H1 (cell line): ENCODE measurements around the gene C11orf98. TPM values are rescaled to one million over a fixed set of nuclear protein-coding genes. Genes with fewer than 3 reads are reported as not detected.
A peak's percentile ranks its signal among the peaks of the same experiment; 100 is the strongest.

Experiments
- ATF2 ChIP-seq: IDR thresholded peaks from 2 replicates; pipeline ENCODE4 v1.6.1; 2012; ENCODE audit warnings: low read length, inconsistent platforms
- CBX8 ChIP-seq: fragments of 300-800, 300-1000 bp; sonication (generic); IDR thresholded peaks from 2 replicates; pipeline ENCODE4 v1.7.1; 2016; ENCODE audit warnings: low read depth, low read length, borderline replicate concordance
- CHD1 ChIP-seq: IDR thresholded peaks from 2 replicates; pipeline ENCODE4 v1.6.1; 2012; ENCODE audit warnings: low read depth, low read length, improper control_type of control experiment
- CREB1 ChIP-seq: IDR thresholded peaks from 2 replicates; pipeline ENCODE4 v1.6.1; 2012; ENCODE audit warnings: inconsistent platforms
- EGR1 ChIP-seq: IDR thresholded peaks from 2 replicates; pipeline ENCODE4 v1.6.1; 2011; ENCODE audit warnings: low read depth, low read length, borderline replicate concordance
- EP300 ChIP-seq, 2 experiments: IDR thresholded peaks; 1 replicate in 1 of 2; 2 replicates in 1 of 2; pipeline ENCODE4 v1.6.1; 2011 to 2012; ENCODE audit warnings: low read depth in 2 of 2, low read length in 2 of 2, mild to moderate bottlenecking in 2 of 2, borderline replicate concordance in 1 of 2, inconsistent platforms in 1 of 2, moderate library complexity in 1 of 2
- KDM5A ChIP-seq: fragments of 200-600 bp; IDR thresholded peaks from 2 replicates; pipeline ENCODE4 v1.7.1; 2012; ENCODE audit warnings: mild to moderate bottlenecking, low read length, inconsistent platforms, mixed read lengths
- MAX ChIP-seq: IDR thresholded peaks from 2 replicates; pipeline ENCODE4 v1.6.1; 2012; ENCODE audit warnings: inconsistent platforms
- POLR2AphosphoS5 ChIP-seq: IDR thresholded peaks from 2 replicates; pipeline ENCODE4 v1.6.1; 2011; ENCODE audit warnings: low read depth, low read length
- RBBP5 ChIP-seq: IDR thresholded peaks from 2 replicates; pipeline ENCODE4 v1.7.1; 2012; ENCODE audit warnings: low read depth, mild to moderate bottlenecking, inconsistent platforms, low read length, moderate library complexity, borderline replicate concordance
- RXRA ChIP-seq: IDR thresholded peaks from 2 replicates; pipeline ENCODE4 v1.6.1; 2011; ENCODE audit warnings: low read depth, mild to moderate bottlenecking, low read length, moderate library complexity; ENCODE audit not compliant: insufficient read depth
- SAP30 ChIP-seq: fragments of 300-600 bp; sonication (generic); IDR thresholded peaks from 2 replicates; pipeline ENCODE4 v1.7.1; 2012; ENCODE audit warnings: low read length, moderate library complexity, mild to moderate bottlenecking, inconsistent platforms; ENCODE audit not compliant: insufficient read depth, insufficient replicate concordance
- SIN3A ChIP-seq, 2 experiments: IDR thresholded peaks in 1 of 2; conservative IDR thresholded peaks in 1 of 2; 2 replicates each; pipeline ENCODE4 v1.6.1; 2011 to 2012; ENCODE audit warnings: low read length in 2 of 2, improper control_type of control experiment in 1 of 2, low read depth in 1 of 2, mild to moderate bottlenecking in 1 of 2
- TAF7 ChIP-seq: optimal IDR thresholded peaks from 2 replicates; pipeline ENCODE3; 2011; ENCODE audit warnings: low read depth, mild to moderate bottlenecking, inconsistent platforms, low read length, moderate library complexity, borderline replicate concordance
- USF2 ChIP-seq: IDR thresholded peaks from 2 replicates; pipeline ENCODE4 v1.6.1; 2011; ENCODE audit warnings: low read length, improper control_type of control experiment
- ZNF274 ChIP-seq: IDR thresholded peaks from 2 replicates; pipeline ENCODE4 v1.7.0; 2012; ENCODE audit warnings: low read length, borderline replicate concordance; ENCODE audit errors: extremely low read depth
- polyA plus RNA-seq, 7 experiments: library from polyadenylated mRNA; depleted of rRNA in 3 of 7; stranded (reverse) in 5 of 7; unstranded in 2 of 7; fragments of >200 nt in 5 of 7; fragments of 200-250 nt in 2 of 7; gene quantifications; 1 replicate in 5 of 7; 2 replicates in 1 of 7; 4 replicates in 1 of 7; pipeline versions ENCODE4 v1.2.1 to v1.2.3, GENCODE V29; 2011 to 2013; ENCODE audit warnings: missing spikeins in 2 of 7, mixed read lengths in 2 of 7
- total RNA-seq: library from RNA; stranded (reverse); fragmentation: NEBNext Ultra II Directional; extraction: Animal tissue kit (Norgen Biotek cat#: 25700); gene quantifications from 2 replicates; pipeline ENCODE4 v1.2.1, GENCODE V29; 2021

The C11orf98 gene
- total and polyA plus RNA-seq, 2 of the 8 experiments (the other 6 are each of a cell fraction or from before 2014, with no cell fraction given), result 68.0 to 171 TPM

- TF ChIP-seq SIN3A (conservative IDR thresholded peaks at IDR 0.05 in 1 of 2, IDR thresholded peaks at IDR 0.05 in 1 of 2; ENCODE audit: low read depth in 1 of 2, low read length in 2 of 2), result peak in 1 of 2 experiments; percentile 80; a peak in 2 of 4 replicates
- no peak for TF ChIP-seq USF2
- no peak; a peak in 1 of 3 replicates for TF ChIP-seq EP300 (IDR thresholded peaks at IDR 0.05; ENCODE audit: borderline replicate concordance in 1 of 2, low read depth in 2 of 2, low read length in 2 of 2)
- TF ChIP-seq SAP30, result peak; percentile 96
- TF ChIP-seq CHD1, result peak; percentile 65
- no peak for TF ChIP-seq CBX8
- peak; percentile 89 for TF ChIP-seq POLR2AphosphoS5
- peak; percentile 44 for TF ChIP-seq EGR1
- TF ChIP-seq RXRA, result no peak
- peak; percentile 79 for TF ChIP-seq CREB1
- TF ChIP-seq MAX, result peak; percentile 54
- peak; percentile 66; the same call in 1 of the 2 replicates for TF ChIP-seq ATF2
- TF ChIP-seq RBBP5, result 0 out of 2 replicates have a peak, but pooled peaks have one; percentile 63
- TF ChIP-seq TAF7, result peak; percentile 87
- peak; percentile 44; the same call in 1 of the 2 replicates for TF ChIP-seq KDM5A
- TF ChIP-seq ZNF274, result no peak
These were observed 44.4 kb upstream of the C11orf98 start (continued) for GRCh38 chr11:62709247-62710000.
